ENCODE data around the gene PANX1. TPM values are rescaled to one million over a fixed set of nuclear protein-coding genes. Genes with fewer than 3 reads are reported as not detected.

Gene PANX1
- total RNA-seq, 1 experiment from 2014 or later: 21.9 TPM

DNA sequence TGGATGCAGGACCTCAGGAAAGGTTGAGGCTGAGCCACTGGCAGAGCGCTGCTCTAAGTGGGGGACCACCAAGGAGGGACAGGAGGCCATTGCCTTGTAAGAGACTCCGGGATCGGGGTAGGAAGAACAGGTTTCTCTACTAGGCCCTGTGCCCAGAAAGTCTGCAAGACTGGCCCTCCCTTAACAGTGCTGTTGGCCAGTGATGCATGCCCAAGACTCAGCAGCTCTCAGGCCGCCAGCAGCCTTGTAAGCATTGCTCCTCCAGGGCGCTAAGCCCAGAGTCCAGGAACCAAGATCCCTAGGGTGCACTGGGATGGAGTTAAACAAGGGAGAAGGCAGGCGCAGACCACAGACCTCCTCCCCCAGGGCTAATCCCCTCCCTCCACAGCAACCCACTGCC lies 39.3 kb upstream of the PANX1 start:
- intact Hi-C loops (cut with micrococcal nuclease): no loop called here
- ChIA-PET CTCF (no interaction called here), POLR2A (no interaction called here), RAD21 (ENCODE audit: low non-redundant PET in 1 of 2, low total read pairs in 2 of 2, uncharacterized antibody in 2 of 2, unreplicated experiment in 2 of 2) (no interaction called here)
- Histone ChIP-seq H3K27me3 (ENCODE audit: insufficient read depth, low read length) (peaks cover 8% of the 10 kb centered on the region; the same call in 1 of the 2 replicates), H3K4me1 (ENCODE audit: control insufficient read depth in 1 of 2, insufficient read depth in 2 of 2, low read length in 2 of 2) (no peaks in the 10 kb centered on the region), H3K4me2 (ENCODE audit: low read length) (no peak overlapping the region), H3K9me2 (ENCODE audit: insufficient read depth) (no peaks in the 10 kb centered on the region), H2AFZ (ENCODE audit: low read depth, low read length, poor library complexity, severe bottlenecking) (no peak overlapping the region), H3K27ac (ENCODE audit: low read depth, low read length) (no peak overlapping the region), H3K79me2 (ENCODE audit: insufficient read depth, low read length) (no peaks in the 10 kb centered on the region), H3K9ac (ENCODE audit: low read length) (no peak overlapping the region), H3K4me3 (replicated peaks in 1 of 2; ENCODE audit: low read depth in 1 of 2, low read length in 2 of 2) (no peak overlapping the region), H3K36me3 (ENCODE audit: control insufficient read depth in 1 of 2, insufficient read depth in 2 of 2, low read length in 2 of 2) (no peaks in the 10 kb centered on the region), H3K9me3 (ENCODE audit: control insufficient read depth in 1 of 2, insufficient read depth in 1 of 2, low read depth in 1 of 2, low read length in 2 of 2) (no peaks in the 10 kb centered on the region), H4K20me1 (ENCODE audit: insufficient read depth) (no peaks in the 10 kb centered on the region)
- no peak for ATAC-seq
- no TSS peak for BruUV-seq (replicated peaks)
- TF ChIP-seq, protein P1, sequence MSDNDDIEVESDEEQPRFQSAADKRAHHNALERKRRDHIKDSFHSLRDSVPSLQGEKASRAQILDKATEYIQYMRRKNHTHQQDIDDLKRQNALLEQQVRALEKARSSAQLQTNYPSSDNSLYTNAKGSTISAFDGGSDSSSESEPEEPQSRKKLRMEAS (IDR thresholded peaks at IDR 0.05): no peak
- TF ChIP-seq FOSL1 (IDR thresholded peaks at IDR 0.05; ENCODE audit: low read depth) (no peak), POLR2AphosphoS5 (IDR thresholded peaks at IDR 0.05; ENCODE audit: low read depth, low read length) (no peak), TCF7L2 (IDR thresholded peaks at IDR 0.05; ENCODE audit: borderline replicate concordance, extremely low read depth, insufficient read depth, insufficient read length) (no peak)
- TF ChIP-seq, protein P2, sequence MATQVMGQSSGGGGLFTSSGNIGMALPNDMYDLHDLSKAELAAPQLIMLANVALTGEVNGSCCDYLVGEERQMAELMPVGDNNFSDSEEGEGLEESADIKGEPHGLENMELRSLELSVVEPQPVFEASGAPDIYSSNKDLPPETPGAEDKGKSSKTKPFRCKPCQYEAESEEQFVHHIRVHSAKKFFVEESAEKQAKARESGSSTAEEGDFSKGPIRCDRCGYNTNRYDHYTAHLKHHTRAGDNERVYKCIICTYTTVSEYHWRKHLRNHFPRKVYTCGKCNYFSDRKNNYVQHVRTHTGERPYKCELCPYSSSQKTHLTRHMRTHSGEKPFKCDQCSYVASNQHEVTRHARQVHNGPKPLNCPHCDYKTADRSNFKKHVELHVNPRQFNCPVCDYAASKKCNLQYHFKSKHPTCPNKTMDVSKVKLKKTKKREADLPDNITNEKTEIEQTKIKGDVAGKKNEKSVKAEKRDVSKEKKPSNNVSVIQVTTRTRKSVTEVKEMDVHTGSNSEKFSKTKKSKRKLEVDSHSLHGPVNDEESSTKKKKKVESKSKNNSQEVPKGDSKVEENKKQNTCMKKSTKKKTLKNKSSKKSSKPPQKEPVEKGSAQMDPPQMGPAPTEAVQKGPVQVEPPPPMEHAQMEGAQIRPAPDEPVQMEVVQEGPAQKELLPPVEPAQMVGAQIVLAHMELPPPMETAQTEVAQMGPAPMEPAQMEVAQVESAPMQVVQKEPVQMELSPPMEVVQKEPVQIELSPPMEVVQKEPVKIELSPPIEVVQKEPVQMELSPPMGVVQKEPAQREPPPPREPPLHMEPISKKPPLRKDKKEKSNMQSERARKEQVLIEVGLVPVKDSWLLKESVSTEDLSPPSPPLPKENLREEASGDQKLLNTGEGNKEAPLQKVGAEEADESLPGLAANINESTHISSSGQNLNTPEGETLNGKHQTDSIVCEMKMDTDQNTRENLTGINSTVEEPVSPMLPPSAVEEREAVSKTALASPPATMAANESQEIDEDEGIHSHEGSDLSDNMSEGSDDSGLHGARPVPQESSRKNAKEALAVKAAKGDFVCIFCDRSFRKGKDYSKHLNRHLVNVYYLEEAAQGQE (IDR thresholded peaks at IDR 0.05; ENCODE audit: low read depth): no peak
- DNase-seq (ENCODE audit: low read depth, low spot score): no peak

DNA sequence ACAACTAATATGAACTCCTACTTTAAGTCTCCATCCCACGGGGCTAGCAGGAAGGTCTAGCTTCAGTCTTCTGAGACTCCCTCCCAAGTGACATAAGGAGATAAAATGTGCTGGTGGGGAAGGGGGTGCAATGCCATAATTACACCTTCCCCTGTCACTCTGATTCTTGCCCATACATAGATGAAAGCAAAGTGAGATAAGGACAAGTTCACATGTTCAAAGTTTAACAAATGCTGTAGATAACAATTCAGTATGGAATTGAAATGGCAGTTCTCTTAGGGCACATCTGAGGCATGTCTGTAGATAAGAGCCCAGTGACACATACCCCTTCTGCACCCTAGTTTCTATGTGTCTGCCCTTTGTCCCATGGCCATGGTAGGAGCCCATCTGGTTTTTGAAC lies 38.2 kb upstream of the PANX1 start:
- BruUV-seq (replicated peaks): no TSS peak
- peaks cover 8% of the 10 kb centered on the region; the same call in 1 of the 2 replicates for H3K27me3 ChIP-seq (ENCODE audit: insufficient read depth, low read length)
- no peaks in the 10 kb centered on the region for H3K4me1 ChIP-seq (ENCODE audit: control insufficient read depth in 1 of 2, insufficient read depth in 2 of 2, low read length in 2 of 2)
- H3K9me2 ChIP-seq (ENCODE audit: insufficient read depth): no peaks in the 10 kb centered on the region
- no peak overlapping the region for H3K4me2 ChIP-seq (ENCODE audit: low read length)
- no peaks in the 10 kb centered on the region for H4K20me1 ChIP-seq (ENCODE audit: insufficient read depth)
- ChIA-PET CTCF (no interaction called here), RAD21 (ENCODE audit: low non-redundant PET in 1 of 2, low total read pairs in 2 of 2, uncharacterized antibody in 2 of 2, unreplicated experiment in 2 of 2) (no interaction called here), POLR2A (no interaction called here)
- H3K27ac ChIP-seq (ENCODE audit: low read depth, low read length): no peak overlapping the region
- H3K9me3 ChIP-seq (ENCODE audit: control insufficient read depth in 1 of 2, insufficient read depth in 1 of 2, low read depth in 1 of 2, low read length in 2 of 2): no peaks in the 10 kb centered on the region
- H3K36me3 ChIP-seq (ENCODE audit: control insufficient read depth in 1 of 2, insufficient read depth in 2 of 2, low read length in 2 of 2): no peaks in the 10 kb centered on the region
- H3K4me3 ChIP-seq (replicated peaks in 1 of 2; ENCODE audit: low read depth in 1 of 2, low read length in 2 of 2): no peak overlapping the region
- no peak overlapping the region for H2AFZ ChIP-seq (ENCODE audit: low read depth, low read length, poor library complexity, severe bottlenecking)
- intact Hi-C loops (cut with micrococcal nuclease): no loop called here
- ATAC-seq (no peak), DNase-seq (ENCODE audit: low read depth, low spot score) (no peak)
- no peaks in the 10 kb centered on the region for H3K79me2 ChIP-seq (ENCODE audit: insufficient read depth, low read length)
- H3K9ac ChIP-seq (ENCODE audit: low read length): no peak overlapping the region
- no peak for TF ChIP-seq EZH2 (IDR thresholded peaks at IDR 0.05)
- no peak for TF ChIP-seq ELF1 (IDR thresholded peaks at IDR 0.05; ENCODE audit: borderline replicate concordance, low read depth)
- TF ChIP-seq SIN3A (IDR thresholded peaks at IDR 0.05; ENCODE audit: low read depth): no peak
- no peak for TF ChIP-seq CBX3 (IDR thresholded peaks at IDR 0.05; ENCODE audit: low read depth)

Measured in HCT116 (cell line).